B cell (primary cell): Measurements from ENCODE around the gene EFNA2.

Source experiments
- CTCF ChIP-seq: fragments of 200-600 bp; IDR thresholded peaks from one replicate; pipeline ENCODE4 v1.8.0; 2022; ENCODE audit warnings: antibody characterized with exemption, mild to moderate bottlenecking
- EZH2 ChIP-seq: IDR thresholded peaks from 2 replicates; pipeline ENCODE4 v1.6.1; 2012; ENCODE audit warnings: borderline replicate concordance, low read depth, mild to moderate bottlenecking, moderate library complexity, low read length; ENCODE audit not compliant: insufficient read depth, poor library complexity, severe bottlenecking

GRCh38 chr19:1276628-1277022, 9.0 kb upstream of the EFNA2 start:
- TF ChIP-seq CTCF, result no peak
- TF ChIP-seq EZH2, result no peak
